HG02678 (cell line): ENCODE results near the gene CSNK1A1.

Experiments used
- ATAC-seq: cut with Tn5 transposase; IDR thresholded peaks from one replicate; pipeline ENCODE4 v1.9.1; 2021; ENCODE audit warnings: mild to moderate bottlenecking, moderate library complexity; ENCODE audit not compliant: unreplicated experiment

The CSNK1A1 gene

GRCh38 chr5:149442563-149443182, 108.6 kb downstream of the CSNK1A1 start:
- peak; percentile 75 for ATAC-seq
